CD8-positive, alpha-beta memory T cell (primary cell): Measurements from ENCODE around the gene PTCHD1. TPM values are rescaled to one million over a fixed set of nuclear protein-coding genes. Genes with fewer than 3 reads are reported as not detected.

Source experiments
- CTCF ChIA-PET: fragments of 350-600 bp; sonication (Branson Sonifier 250); formaldehyde crosslinking; loops from one replicate; lab custom pipeline; 2021; ENCODE audit warnings: antibody characterized with exemption; lab: Charles Lee
- POLR2A ChIA-PET: fragments of 350-600 bp; sonication (Branson Sonifier 250); formaldehyde crosslinking; loops from one replicate; lab custom pipeline; 2021; ENCODE audit warnings: antibody characterized with exemption; lab: Charles Lee
- DNase-seq, 5 donors: peaks; one replicate each; pipeline versions ENCODE4 v3.0.0 to v3.0.0-alpha.2; 2020 to 2022; ENCODE audit warnings: mixed read lengths in 1 of 5
- H3K27ac ChIP-seq: one replicate; pipeline ENCODE4 v1.7.0; 2013; ENCODE audit warnings: low read depth, mild to moderate bottlenecking, low read length, moderate library complexity
- H3K27me3 ChIP-seq: 2 replicates; pipeline ENCODE4 v1.7.0; 2013; ENCODE audit warnings: low read length, mild to moderate bottlenecking; ENCODE audit not compliant: insufficient read depth, poor library complexity, severe bottlenecking
- H3K36me3 ChIP-seq: 2 replicates; pipeline ENCODE4 v1.7.0; 2013; ENCODE audit warnings: mild to moderate bottlenecking, low read length, moderate library complexity; ENCODE audit not compliant: insufficient read depth
- H3K4me1 ChIP-seq: 2 replicates; pipeline ENCODE4 v1.7.0; 2013; ENCODE audit warnings: mild to moderate bottlenecking, low read length, moderate library complexity; ENCODE audit not compliant: insufficient read depth
- H3K4me3 ChIP-seq: 2 replicates; pipeline ENCODE4 v1.7.0; 2013; ENCODE audit warnings: mild to moderate bottlenecking, low read length
- H3K9me3 ChIP-seq: 2 replicates; pipeline ENCODE4 v1.7.0; 2013; ENCODE audit warnings: mild to moderate bottlenecking, low read length
- H3K27ac Mint-ChIP-seq, 8 donors: one replicate each; pipeline ENCODE4 v1.8.0; 2020 to 2021; ENCODE audit warnings: mixed read lengths in 8 of 8, mild to moderate bottlenecking in 6 of 8, inconsistent platforms in 3 of 8, moderate library complexity in 3 of 8
- H3K27me3 Mint-ChIP-seq, 2 donors: one replicate each; pipeline ENCODE4 v1.8.0; 2020 to 2021; ENCODE audit warnings: mixed read lengths in 2 of 2, mild to moderate bottlenecking in 1 of 2, moderate library complexity in 1 of 2
- H3K36me3 Mint-ChIP-seq, 3 donors: one replicate each; pipeline ENCODE4 v1.8.0; 2020 to 2021; ENCODE audit warnings: mixed read lengths in 3 of 3, inconsistent platforms in 1 of 3, mild to moderate bottlenecking in 1 of 3
- H3K4me1 Mint-ChIP-seq, 3 donors: one replicate each; pipeline ENCODE4 v1.8.0; 2020 to 2021; ENCODE audit warnings: mixed read lengths in 3 of 3, inconsistent platforms in 1 of 3, mild to moderate bottlenecking in 1 of 3
- H3K4me3 Mint-ChIP-seq, 7 donors: one replicate each; pipeline ENCODE4 v1.8.0; 2020 to 2021; ENCODE audit warnings: mixed read lengths in 7 of 7, mild to moderate bottlenecking in 6 of 7, moderate library complexity in 4 of 7, inconsistent platforms in 2 of 7
- H3K9me3 Mint-ChIP-seq, 5 donors: one replicate each; pipeline ENCODE4 v1.8.0; 2020 to 2022; ENCODE audit warnings: mixed read lengths in 5 of 5, mild to moderate bottlenecking in 3 of 5, moderate library complexity in 2 of 5, inconsistent platforms in 1 of 5
- polyA plus RNA-seq: library from polyadenylated mRNA; unstranded; fragments of 300-500 nt; fragmentation: Illumina TruSeq; gene quantifications from one replicate; pipeline ENCODE4 v1.2.3, GENCODE V29; 2021
- total RNA-seq, 2 experiments: library from RNA; stranded (reverse); gene quantifications; one replicate each; pipeline ENCODE4 v1.2.3, GENCODE V29; 2021

Gene PTCHD1
- total and polyA plus RNA-seq, 3 experiments from 2014 or later = not detected

DNA sequence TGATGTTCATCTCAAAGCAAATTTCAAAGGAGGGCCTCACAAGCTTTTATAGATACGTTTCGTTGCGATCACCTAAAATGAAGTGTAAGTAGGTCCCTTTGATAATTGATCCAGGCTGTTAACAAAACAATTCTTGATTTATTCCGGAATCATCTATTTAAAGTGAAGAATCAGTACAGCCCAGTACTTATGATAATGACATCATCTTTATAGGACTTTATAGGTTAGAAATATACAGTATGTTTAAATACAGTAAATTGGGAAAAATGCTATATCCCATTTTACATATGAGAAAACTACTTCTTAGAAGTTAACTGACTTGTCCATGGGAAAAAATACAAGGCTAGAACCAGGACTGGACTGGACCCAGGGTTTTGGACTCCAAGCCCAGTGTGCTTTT, 3.7 kb downstream of the PTCHD1 start:
- peaks cover 26 to 27% of the 10 kb centered on the region in 2 donors for H3K27me3 Mint-ChIP-seq
- Histone ChIP-seq H3K4me3 (no peak overlapping the region), H3K27ac (no peak overlapping the region), H3K36me3 (no peaks in the 10 kb centered on the region), H3K4me1 (no peaks in the 10 kb centered on the region), H3K27me3 (no peaks in the 10 kb centered on the region), H3K9me3 (no peaks in the 10 kb centered on the region)
- no peak overlapping the region for H3K27ac Mint-ChIP-seq
- no peak overlapping the region for H3K4me3 Mint-ChIP-seq
- ChIA-PET POLR2A (no interaction called here), CTCF (no interaction called here)
- no peak for DNase-seq
- no peaks in the 10 kb centered on the region for H3K36me3 Mint-ChIP-seq
- H3K9me3 Mint-ChIP-seq = peaks cover 0 to 4% (median 0%) of the 10 kb centered on the region in 5 donors
- peaks cover 0 to 10% (median 2%) of the 10 kb centered on the region in 3 donors for H3K4me1 Mint-ChIP-seq

DNA sequence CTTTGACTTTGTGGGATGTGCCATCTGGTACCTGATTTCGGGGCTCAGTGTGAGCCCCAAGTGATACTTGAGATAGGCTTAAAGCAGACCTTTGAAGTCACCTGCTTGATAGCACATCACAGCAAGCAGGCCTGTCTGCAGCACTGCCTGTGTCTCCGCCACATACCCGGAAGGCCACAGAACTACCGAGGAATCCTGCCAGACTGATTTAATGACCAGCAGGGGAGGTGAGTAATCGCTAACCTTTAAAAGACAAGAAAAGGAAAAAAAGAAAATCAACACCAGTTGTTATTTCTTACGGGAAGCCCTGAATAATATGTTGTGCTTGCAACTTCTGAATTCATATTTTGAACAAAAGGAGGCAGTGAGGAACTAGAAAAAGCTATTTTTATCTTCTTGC, 6.8 kb downstream of the PTCHD1 start:
- no peak overlapping the region for H3K27ac ChIP-seq
- ChIA-PET POLR2A (no interaction called here), CTCF (no interaction called here)
- H3K36me3 Mint-ChIP-seq = no peaks in the 10 kb centered on the region
- H3K27ac Mint-ChIP-seq = no peak overlapping the region
- no peak overlapping the region for H3K4me3 ChIP-seq
- no peak overlapping the region for H3K4me3 Mint-ChIP-seq
- H3K9me3 ChIP-seq = no peaks in the 10 kb centered on the region
- no peaks in the 10 kb centered on the region for H3K27me3 ChIP-seq
- H3K9me3 Mint-ChIP-seq = peaks cover 0 to 6% (median 0%) of the 10 kb centered on the region in 5 donors
- no peak for DNase-seq
- no peaks in the 10 kb centered on the region for H3K36me3 ChIP-seq
- peaks cover 22% of the 10 kb centered on the region in 2 donors for H3K27me3 Mint-ChIP-seq
- no peaks in the 10 kb centered on the region for H3K4me1 Mint-ChIP-seq
- H3K4me1 ChIP-seq = no peaks in the 10 kb centered on the region

DNA sequence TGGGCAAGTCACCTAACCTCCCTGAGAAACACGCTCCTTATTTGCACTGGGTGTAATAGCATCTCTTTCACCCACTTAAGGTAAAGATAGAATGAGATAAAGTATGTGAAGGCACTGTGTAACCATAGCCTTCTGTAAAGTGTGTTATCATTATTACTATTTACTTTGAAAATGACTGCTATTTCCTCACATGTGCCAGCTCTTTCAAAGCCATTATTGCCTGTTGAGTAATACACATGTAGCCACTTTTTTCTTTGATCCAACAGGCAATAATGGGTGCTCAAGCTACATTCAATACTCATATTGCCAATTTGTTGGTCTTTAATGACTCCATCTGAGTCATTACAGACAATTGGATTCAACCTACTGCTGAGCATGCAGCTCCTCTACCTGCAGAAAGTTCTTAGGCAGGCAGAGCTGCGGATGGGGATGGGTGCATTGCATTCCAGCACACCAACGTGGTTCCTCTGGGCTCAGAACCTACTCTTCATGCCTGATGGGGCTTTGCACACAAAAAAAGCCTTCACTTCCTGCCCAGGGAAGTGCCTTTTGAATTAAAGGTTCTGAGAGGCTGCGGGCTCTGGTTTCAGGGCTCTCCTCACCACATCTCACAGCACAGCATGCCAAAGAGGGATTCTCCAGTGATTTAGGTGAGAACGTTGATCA, 9.7 kb downstream of the PTCHD1 start:
- Mint-ChIP-seq H3K4me3 (no peak overlapping the region), H3K27me3 (peaks cover 8 to 10% of the 10 kb centered on the region in 2 donors), H3K4me1 (no peaks in the 10 kb centered on the region), H3K27ac (no peak overlapping the region), H3K9me3 (peaks cover 0 to 5% (median 0%) of the 10 kb centered on the region in 5 donors), H3K36me3 (no peaks in the 10 kb centered on the region)
- H3K27me3 ChIP-seq = no peaks in the 10 kb centered on the region
- no peak for DNase-seq
- H3K27ac ChIP-seq = no peak overlapping the region
- no peak overlapping the region for H3K4me3 ChIP-seq
- POLR2A ChIA-PET = no interaction called here
- no peaks in the 10 kb centered on the region for H3K9me3 ChIP-seq
- H3K36me3 ChIP-seq = no peaks in the 10 kb centered on the region
- no peaks in the 10 kb centered on the region for H3K4me1 ChIP-seq
- CTCF ChIA-PET = no interaction called here

DNA sequence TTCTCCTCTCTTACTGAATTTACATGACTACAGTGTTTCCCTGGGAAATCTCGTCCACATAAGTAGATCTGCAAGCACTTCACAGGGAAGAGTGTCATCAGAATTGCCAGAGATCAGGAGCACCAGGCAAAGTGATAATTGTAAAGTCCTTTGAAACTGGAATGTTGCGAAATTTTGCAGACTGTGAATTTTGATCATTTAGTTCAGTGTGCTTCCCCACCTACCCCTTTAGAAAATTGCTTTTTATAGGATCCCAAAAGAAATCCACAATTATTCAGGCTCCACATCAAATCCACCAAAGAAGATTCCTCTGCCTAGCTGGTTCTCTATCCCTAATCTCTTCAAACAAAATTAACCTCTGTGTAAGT, 10.2 kb downstream of the PTCHD1 start:
- CTCF ChIA-PET = no interaction called here
- Histone ChIP-seq H3K27me3 (no peaks in the 10 kb centered on the region), H3K4me1 (no peaks in the 10 kb centered on the region), H3K27ac (no peak overlapping the region), H3K9me3 (no peaks in the 10 kb centered on the region), H3K4me3 (no peak overlapping the region), H3K36me3 (no peaks in the 10 kb centered on the region)
- peaks cover 8 to 10% of the 10 kb centered on the region in 2 donors for H3K27me3 Mint-ChIP-seq
- no peaks in the 10 kb centered on the region for H3K4me1 Mint-ChIP-seq
- H3K27ac Mint-ChIP-seq = no peak overlapping the region
- no peak overlapping the region for H3K4me3 Mint-ChIP-seq
- DNase-seq = no peak
- POLR2A ChIA-PET = no interaction called here
- H3K36me3 Mint-ChIP-seq = no peaks in the 10 kb centered on the region
- H3K9me3 Mint-ChIP-seq = peaks cover 0 to 7% (median 0%) of the 10 kb centered on the region in 5 donors

DNA sequence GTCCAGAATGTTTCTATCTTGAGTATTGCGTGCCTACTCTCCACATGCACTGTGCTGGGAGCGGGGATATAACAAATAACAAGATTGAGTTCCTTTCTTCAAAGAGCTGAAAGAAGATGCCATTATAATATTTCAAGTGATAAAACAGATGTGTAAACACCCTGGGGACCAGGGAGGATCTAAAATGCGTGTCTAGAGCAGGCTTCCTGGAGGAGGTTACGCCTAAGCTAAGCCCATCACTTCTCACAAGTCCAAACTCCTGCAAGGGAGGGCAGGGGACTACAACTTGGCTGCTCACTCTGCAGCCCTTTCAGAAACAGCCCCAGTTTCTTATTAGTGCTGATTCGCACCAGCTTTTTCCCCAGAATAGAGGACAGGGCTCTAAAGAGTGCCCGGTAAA, 21.5 kb downstream of the PTCHD1 start:
- Histone ChIP-seq H3K9me3 (no peaks in the 10 kb centered on the region), H3K4me1 (no peaks in the 10 kb centered on the region), H3K27me3 (no peaks in the 10 kb centered on the region), H3K4me3 (no peak overlapping the region), H3K36me3 (no peaks in the 10 kb centered on the region), H3K27ac (no peak overlapping the region)
- no peaks in the 10 kb centered on the region for H3K36me3 Mint-ChIP-seq
- peaks cover 0 to 7% of the 10 kb centered on the region in 2 donors for H3K27me3 Mint-ChIP-seq
- no peak overlapping the region for H3K4me3 Mint-ChIP-seq
- H3K4me1 Mint-ChIP-seq = no peaks in the 10 kb centered on the region
- H3K9me3 Mint-ChIP-seq = peaks cover 0 to 4% (median 2%) of the 10 kb centered on the region in 5 donors
- no peak overlapping the region for H3K27ac Mint-ChIP-seq
- ChIA-PET CTCF (no interaction called here), POLR2A (no interaction called here)
- no peak for DNase-seq

DNA sequence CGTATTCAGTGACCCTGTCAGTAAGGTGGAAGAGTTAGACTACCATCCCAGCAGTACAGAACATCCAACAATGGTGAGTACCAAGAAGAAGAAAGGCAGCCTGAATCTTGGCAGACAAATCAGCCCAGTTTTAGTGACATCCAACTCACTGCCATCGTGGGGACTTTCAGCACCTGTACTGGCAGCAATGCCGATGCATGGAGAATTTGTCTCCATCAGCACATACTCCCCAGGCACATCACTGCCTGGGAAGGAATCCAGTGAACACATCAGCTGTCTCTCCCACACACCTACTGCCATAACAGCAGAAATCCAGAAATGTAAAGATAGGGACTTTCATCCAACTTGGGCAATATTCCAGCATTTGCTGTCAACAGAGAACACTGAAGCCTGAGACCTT, 29.8 kb downstream of the PTCHD1 start:
- Mint-ChIP-seq H3K27ac (no peak overlapping the region), H3K9me3 (peaks cover 0 to 10% (median 2%) of the 10 kb centered on the region in 5 donors), H3K4me1 (no peaks in the 10 kb centered on the region), H3K27me3 (peaks cover 4 to 15% of the 10 kb centered on the region in 2 donors), H3K4me3 (no peak overlapping the region), H3K36me3 (no peaks in the 10 kb centered on the region)
- Histone ChIP-seq H3K36me3 (no peaks in the 10 kb centered on the region), H3K4me3 (no peak overlapping the region), H3K9me3 (no peaks in the 10 kb centered on the region), H3K4me1 (no peaks in the 10 kb centered on the region), H3K27me3 (no peaks in the 10 kb centered on the region), H3K27ac (no peak overlapping the region)
- ChIA-PET CTCF (no interaction called here), POLR2A (no interaction called here)
- no peak for DNase-seq

DNA sequence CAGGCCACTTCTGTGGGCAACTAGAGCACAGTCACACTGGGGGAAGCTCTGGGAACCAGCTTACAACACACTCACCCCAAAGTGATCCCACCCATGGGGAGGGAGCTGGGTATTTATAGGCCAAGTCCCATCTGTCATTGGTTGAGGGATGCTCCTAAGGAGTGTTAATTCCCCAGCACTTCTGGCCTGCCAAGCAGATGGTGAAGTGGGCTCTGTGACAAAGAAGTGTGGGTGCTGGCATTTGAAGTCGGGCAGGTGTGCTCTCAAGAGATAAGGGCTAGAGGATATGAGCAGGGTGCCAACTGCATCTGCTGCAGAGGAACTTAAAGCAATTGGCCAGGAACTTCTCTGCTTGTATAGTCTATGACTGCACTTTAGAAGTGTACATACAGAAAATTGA, 30.9 kb downstream of the PTCHD1 start:
- Histone ChIP-seq H3K4me1 (no peaks in the 10 kb centered on the region), H3K27ac (no peak overlapping the region), H3K9me3 (no peaks in the 10 kb centered on the region), H3K36me3 (no peaks in the 10 kb centered on the region), H3K27me3 (no peaks in the 10 kb centered on the region), H3K4me3 (no peak overlapping the region)
- CTCF ChIA-PET = no interaction called here
- no peak for DNase-seq
- no peak overlapping the region for H3K27ac Mint-ChIP-seq
- no peak overlapping the region for H3K4me3 Mint-ChIP-seq
- H3K27me3 Mint-ChIP-seq = peaks cover 4 to 15% of the 10 kb centered on the region in 2 donors
- no peaks in the 10 kb centered on the region for H3K36me3 Mint-ChIP-seq
- peaks cover 0 to 10% (median 2%) of the 10 kb centered on the region in 5 donors for H3K9me3 Mint-ChIP-seq
- no peaks in the 10 kb centered on the region for H3K4me1 Mint-ChIP-seq
- POLR2A ChIA-PET = no interaction called here

DNA sequence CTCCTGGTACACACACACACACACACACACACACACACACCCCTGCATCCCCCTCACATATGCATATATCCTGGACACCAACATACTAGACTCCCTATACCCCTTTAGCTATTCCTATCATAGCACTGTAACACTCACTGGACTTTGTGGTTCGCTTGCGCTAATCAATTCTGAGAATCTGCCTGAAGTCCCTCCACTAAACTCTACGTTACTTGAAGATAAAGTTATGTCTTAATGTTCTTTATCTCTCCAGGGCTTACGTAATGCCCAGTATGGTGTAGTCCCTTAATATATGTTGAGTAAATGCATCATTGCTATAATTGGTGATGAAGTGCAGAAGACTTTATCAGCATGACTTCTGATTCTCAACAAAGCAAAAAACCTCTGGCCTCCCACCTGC, 32.3 kb downstream of the PTCHD1 start:
- Histone ChIP-seq H3K27ac (no peak overlapping the region), H3K9me3 (no peaks in the 10 kb centered on the region), H3K4me1 (no peaks in the 10 kb centered on the region), H3K27me3 (no peaks in the 10 kb centered on the region), H3K4me3 (no peak overlapping the region), H3K36me3 (no peaks in the 10 kb centered on the region)
- DNase-seq = no peak
- Mint-ChIP-seq H3K36me3 (no peaks in the 10 kb centered on the region), H3K9me3 (peaks cover 0 to 3% (median 0%) of the 10 kb centered on the region in 5 donors), H3K27me3 (peaks cover 4 to 9% of the 10 kb centered on the region in 2 donors), H3K4me1 (no peaks in the 10 kb centered on the region), H3K27ac (no peak overlapping the region), H3K4me3 (no peak overlapping the region)
- ChIA-PET CTCF (no interaction called here), POLR2A (no interaction called here)
